Thoracic aorta (tissue), 2 donors: ENCODE data around the gene RAI1. TPM values are rescaled to one million over a fixed set of nuclear protein-coding genes. Genes with fewer than 3 reads are reported as not detected.
"Not testable (repeated sequence)": the region's sequence is repeated elsewhere in the genome, so short reads cannot be mapped to it uniquely, and the experiment has no call there.

Experiments
- ATAC-seq: fragments of 150-250 bp; one replicate; pipeline ENCODE4 v1.8.0; 2017; ENCODE audit warnings: low read depth; ENCODE audit not compliant: insufficient number of reproducible peaks, low FRiP score
- DNase-seq: peaks from one replicate; pipeline ENCODE4 v3.0.0-alpha.2; 2020; ENCODE audit warnings: low spot score
- H3K27ac ChIP-seq, 2 donors: fragments of 200-600 bp; sonication (generic); 1 replicate in 1 of 2; 2 replicates in 1 of 2; pipeline ENCODE4 v1.5.1; 2016; ENCODE audit warnings: mild to moderate bottlenecking in 2 of 2, moderate library complexity in 2 of 2
- H3K27me3 ChIP-seq: fragments of 200-600 bp; sonication (generic); replicated peaks from 2 replicates; pipeline ENCODE4 v1.6.0; 2016; ENCODE audit warnings: mild to moderate bottlenecking; ENCODE audit not compliant: insufficient read depth
- H3K36me3 ChIP-seq: fragments of 200-600 bp; sonication (generic); one replicate; pipeline ENCODE4 v1.5.1; 2016
- H3K4me1 ChIP-seq, 2 donors: fragments of 200-600 bp; sonication (generic); 1 replicate in 1 of 2; 2 replicates in 1 of 2; pipeline versions ENCODE4 v1.5.1 to v1.6.0; 2016; ENCODE audit warnings: low read depth in 2 of 2, mild to moderate bottlenecking in 1 of 2; ENCODE audit not compliant: control insufficient read depth in 1 of 2
- H3K4me3 ChIP-seq: fragments of 200-600 bp; sonication (generic); 2 replicates; pipeline ENCODE4 v1.5.1; 2016; ENCODE audit warnings: mild to moderate bottlenecking
- H3K9me3 ChIP-seq: fragments of 200-600 bp; sonication (generic); 2 replicates; pipeline ENCODE4 v1.5.1; 2016
- total RNA-seq, 2 donors: library from RNA; depleted of rRNA; stranded (reverse); fragments of >200 nt; gene quantifications; one replicate each; pipeline versions ENCODE4 v1.1.0 to v1.2.3, GENCODE V29; 2016
- TF ChIP-seq, protein P1 (sequence below): fragments of 200-600 bp; sonication (generic); IDR thresholded peaks from one replicate; pipeline ENCODE4 v1.5.1; 2019; ENCODE audit warnings: antibody characterized with exemption

The RAI1 gene
- total RNA-seq, 2 donors from 2014 or later: 21.0 to 31.5 TPM

GRCh38 chr17:17675416-17675815 is 5.8 kb upstream of the RAI1 start:
- Histone ChIP-seq H3K9me3 (no peaks in the 10 kb centered on the region), H3K36me3 (no peaks in the 10 kb centered on the region), H3K4me3 (no peak overlapping the region), H3K27ac (no peak overlapping the region), H3K4me1 (no peaks in the 10 kb centered on the region), H3K27me3 (no peaks in the 10 kb centered on the region)
- TF ChIP-seq, protein P1, sequence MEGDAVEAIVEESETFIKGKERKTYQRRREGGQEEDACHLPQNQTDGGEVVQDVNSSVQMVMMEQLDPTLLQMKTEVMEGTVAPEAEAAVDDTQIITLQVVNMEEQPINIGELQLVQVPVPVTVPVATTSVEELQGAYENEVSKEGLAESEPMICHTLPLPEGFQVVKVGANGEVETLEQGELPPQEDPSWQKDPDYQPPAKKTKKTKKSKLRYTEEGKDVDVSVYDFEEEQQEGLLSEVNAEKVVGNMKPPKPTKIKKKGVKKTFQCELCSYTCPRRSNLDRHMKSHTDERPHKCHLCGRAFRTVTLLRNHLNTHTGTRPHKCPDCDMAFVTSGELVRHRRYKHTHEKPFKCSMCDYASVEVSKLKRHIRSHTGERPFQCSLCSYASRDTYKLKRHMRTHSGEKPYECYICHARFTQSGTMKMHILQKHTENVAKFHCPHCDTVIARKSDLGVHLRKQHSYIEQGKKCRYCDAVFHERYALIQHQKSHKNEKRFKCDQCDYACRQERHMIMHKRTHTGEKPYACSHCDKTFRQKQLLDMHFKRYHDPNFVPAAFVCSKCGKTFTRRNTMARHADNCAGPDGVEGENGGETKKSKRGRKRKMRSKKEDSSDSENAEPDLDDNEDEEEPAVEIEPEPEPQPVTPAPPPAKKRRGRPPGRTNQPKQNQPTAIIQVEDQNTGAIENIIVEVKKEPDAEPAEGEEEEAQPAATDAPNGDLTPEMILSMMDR: no peak
- ATAC-seq (no peak), DNase-seq (no peak)

DNA sequence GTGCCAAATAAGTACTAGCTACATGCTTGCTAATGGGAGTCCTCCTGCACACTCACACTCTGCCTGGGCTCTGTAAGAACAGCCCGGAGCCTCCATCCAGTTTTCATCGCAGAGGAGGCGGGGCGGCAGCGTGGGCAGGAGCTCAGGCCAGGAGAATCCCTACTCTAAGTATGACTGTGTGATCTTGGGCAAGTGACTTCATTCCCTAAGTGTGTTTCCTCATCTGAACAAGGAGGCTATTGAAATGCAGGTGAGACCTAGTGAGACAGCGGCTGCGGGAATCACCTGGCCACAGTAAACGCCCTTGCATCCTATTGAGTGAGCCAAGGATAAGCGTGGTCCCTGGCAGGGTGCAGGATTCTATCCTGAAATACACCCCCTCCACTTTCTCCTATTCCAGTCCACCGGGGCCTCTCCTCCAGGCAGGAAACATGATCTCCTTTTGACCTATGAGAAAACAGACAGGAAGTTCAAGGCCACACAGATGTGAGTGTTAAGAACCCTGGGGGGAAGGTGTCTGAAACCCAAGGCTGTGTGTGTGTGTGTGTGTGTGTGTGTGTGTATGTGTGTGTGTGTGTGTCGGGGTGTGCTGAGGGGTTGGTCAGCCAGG is 5.2 kb upstream of the RAI1 start:
- ATAC-seq: no peak
- no peak overlapping the region for H3K27ac ChIP-seq

DNA sequence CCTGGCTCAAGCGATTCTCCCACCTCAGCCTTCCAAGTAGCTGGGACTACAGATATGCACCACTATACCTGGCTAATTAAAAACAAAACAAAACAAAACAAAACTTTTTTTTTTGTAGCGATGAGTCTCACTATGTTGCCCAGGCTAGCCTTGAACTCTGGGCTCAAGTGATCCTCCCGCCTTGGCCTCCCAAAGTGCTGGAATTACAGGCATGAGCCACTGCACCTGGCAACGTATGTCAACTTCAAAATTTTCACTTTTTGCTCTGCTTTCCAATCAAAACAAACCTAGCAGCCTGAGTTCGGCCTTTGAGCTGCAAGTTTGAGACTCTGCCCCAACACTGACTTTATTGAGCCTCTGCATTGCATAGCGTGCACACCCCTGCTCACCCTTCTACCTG is 4.5 kb upstream of the RAI1 start:
- no peaks in the 10 kb centered on the region for H3K4me1 ChIP-seq
- ATAC-seq: no peak
- H3K36me3 ChIP-seq: no peaks in the 10 kb centered on the region
- TF ChIP-seq, protein P1: no peak
- no peak for DNase-seq
- H3K27ac ChIP-seq: no peak overlapping the region
- no peaks in the 10 kb centered on the region for H3K9me3 ChIP-seq
- H3K4me3 ChIP-seq: no peak overlapping the region
- no peaks in the 10 kb centered on the region for H3K27me3 ChIP-seq

More for the DNA sequence above, 5.2 kb upstream of the RAI1 start:
- Histone ChIP-seq H3K9me3 (no peaks in the 10 kb centered on the region), H3K27me3 (no peaks in the 10 kb centered on the region), H3K36me3 (no peaks in the 10 kb centered on the region), H3K4me3 (no peak overlapping the region), H3K4me1 (no peaks in the 10 kb centered on the region)
- DNase-seq: no peak
- TF ChIP-seq, protein P1: no peak

DNA sequence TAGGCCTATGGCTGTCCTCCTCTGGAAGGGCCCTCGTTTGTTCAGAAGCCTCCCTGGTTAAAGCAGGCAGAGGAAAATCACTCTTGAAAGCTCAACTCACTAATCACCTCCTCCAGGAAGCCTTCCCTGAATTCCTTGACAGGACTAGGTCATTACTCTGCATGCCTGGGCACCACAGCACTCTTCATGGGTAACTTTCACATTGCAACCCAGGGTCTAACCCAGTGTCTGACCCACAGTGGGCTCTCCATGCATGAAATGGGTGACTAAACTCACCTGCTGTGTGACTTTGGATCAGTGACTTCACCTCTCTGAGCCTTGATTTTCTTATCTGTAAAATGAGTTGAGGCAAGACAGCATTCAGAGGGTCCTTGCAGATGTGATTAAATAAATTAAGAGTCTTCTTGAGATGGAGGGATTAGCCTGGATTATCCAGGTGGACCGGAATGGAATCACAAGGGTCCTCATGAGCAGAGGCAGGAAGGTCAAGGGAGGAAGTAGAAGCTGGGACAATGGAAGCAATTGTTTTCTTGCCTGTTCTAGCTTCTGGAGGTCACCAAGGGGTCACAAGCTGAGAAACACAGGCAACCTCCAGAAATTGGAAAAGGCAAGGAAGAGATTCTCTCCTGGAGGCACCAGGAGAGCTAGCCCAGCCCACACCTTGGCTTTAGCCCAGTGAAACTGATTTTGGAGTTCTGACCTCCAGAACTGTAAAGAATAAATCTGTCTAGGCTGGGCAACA is 3.8 kb upstream of the RAI1 start:
- TF ChIP-seq, protein P1: no peak
- H3K36me3 ChIP-seq: no peaks in the 10 kb centered on the region
- no peak overlapping the region for H3K27ac ChIP-seq
- H3K4me3 ChIP-seq: no peak overlapping the region
- H3K4me1 ChIP-seq: no peaks in the 10 kb centered on the region
- no peak for ATAC-seq
- no peaks in the 10 kb centered on the region for H3K27me3 ChIP-seq
- no peaks in the 10 kb centered on the region for H3K9me3 ChIP-seq
- DNase-seq: no peak

GRCh38 chr17:17678063-17678699 is 3.1 kb upstream of the RAI1 start:
- not testable (repeated sequence) for H3K4me3 ChIP-seq, H3K4me1 ChIP-seq, H3K36me3 ChIP-seq, ATAC-seq, H3K27me3 ChIP-seq, H3K27ac ChIP-seq, H3K9me3 ChIP-seq, DNase-seq
